ENCODE results near the gene GABRA5.
"Not testable (repeated sequence)": the region's sequence is repeated elsewhere in the genome, so short reads cannot be mapped to it uniquely, and the experiment has no call there.

The GABRA5 gene

DNA sequence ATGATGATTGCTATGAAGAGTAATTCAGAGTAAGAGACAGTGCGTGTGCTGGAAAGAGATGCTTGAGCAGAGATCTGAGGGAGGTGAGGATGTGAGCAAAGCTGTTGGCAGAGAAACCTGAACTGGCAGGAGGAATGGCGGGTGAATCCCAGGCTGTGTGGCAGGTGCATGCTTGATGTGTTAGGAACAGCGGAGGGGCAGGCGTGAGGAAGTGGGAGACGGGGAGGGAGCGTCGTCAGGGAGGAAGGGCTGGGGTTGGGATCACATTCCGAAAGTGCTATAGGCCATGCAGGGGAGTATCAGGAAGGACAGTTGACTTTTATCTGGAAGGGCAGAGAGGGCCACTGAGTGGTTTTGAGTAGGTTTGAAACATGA is 8.6 kb downstream of the GABRA5 start:
- no peak for DNase-seq (ENCODE audit: low read depth in 2 of 2, low spot score in 1 of 2)

- no peak for DNase-seq (ENCODE audit: low read depth in 2 of 2, low spot score in 1 of 2)
Observed at GRCh38 chr15:26877831-26878230, 11.0 kb downstream of the GABRA5 start.

DNA sequence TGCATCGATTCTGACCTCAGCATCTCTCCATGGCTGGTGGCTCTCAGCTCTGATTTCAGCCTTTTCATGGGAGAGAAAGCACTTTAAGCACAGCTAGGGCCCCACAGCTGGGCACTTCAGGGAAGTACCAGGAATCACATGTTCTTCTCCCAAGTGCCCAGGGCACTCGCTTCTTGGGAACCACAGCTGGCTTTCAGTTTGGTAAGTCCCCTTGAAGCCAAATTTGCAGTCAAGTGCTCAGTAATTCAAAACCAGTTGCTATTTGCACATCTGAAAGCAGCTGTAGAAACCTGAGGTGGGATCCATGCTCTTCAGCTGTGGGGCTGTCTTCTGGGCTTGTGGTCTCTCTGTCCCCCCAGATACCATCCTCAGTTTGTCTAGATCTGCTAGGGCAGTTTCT is 12.8 kb downstream of the GABRA5 start:
- DNase-seq (ENCODE audit: low read depth in 2 of 2, low spot score in 1 of 2), result no peak

- no peak for DNase-seq (ENCODE audit: low read depth in 2 of 2, low spot score in 1 of 2)
Observed at GRCh38 chr15:26882112-26882511, 15.2 kb downstream of the GABRA5 start.

DNA sequence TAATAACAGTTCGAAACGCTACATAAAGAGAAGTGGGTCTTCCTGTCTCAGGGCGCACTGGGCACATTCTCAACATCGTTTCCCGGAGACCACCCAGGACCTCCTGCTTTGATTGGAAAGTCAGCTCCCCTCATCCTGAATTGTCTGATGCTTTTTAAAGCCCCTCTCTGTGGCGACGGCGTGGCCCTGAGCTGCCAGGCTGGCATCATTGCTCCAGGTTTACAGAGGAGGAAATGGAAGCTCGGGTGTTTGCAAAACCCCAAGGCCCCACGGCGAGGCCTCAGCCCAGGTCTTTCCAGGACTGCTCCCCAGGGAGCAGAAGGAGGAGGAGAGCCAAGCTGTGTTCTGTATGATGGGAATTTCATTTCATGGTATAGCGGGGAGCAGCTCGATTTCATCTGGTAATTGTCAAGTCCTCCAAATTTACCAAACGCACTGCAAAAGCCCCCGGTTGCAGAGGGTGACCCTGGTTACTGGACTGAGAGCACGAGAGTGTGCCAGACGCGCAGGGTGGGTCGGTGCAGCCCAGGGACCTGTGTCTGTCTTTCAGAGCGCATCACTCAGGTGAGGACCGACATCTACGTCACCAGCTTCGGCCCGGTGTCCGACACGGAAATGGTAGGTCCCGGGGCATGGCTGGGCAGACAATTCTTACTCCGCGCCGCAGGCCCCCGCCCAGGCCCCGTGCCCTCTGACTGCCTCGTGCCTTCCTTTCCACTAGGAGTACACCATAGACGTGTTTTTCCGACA is 15.9 kb downstream of the GABRA5 start:
- DNase-seq (ENCODE audit: low read depth in 2 of 2, low spot score in 1 of 2), result no peak

DNA sequence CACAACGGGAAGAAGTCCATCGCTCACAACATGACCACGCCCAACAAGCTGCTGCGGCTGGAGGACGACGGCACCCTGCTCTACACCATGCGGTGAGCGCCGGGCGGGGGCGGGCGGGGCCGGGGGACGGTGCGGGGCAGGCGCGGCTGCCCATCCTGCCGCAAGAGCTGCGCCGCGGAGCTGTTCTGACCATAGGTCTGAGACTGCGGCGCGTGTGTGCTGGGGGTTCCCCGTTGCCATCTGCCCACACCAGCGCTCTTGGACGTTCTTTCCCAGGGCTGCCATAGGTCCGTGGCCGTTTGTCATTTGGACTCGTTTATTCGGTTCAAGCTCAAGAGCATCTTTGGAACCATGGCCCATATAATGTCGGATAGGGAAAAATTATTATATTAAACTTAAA is 16.6 kb downstream of the GABRA5 start:
- DNase-seq (ENCODE audit: low read depth in 2 of 2, low spot score in 1 of 2), result no peak

GRCh38 chr15:26886566-26886965 is 19.7 kb downstream of the GABRA5 start:
- DNase-seq (ENCODE audit: low read depth in 2 of 2, low spot score in 1 of 2), result no peak

- DNase-seq (ENCODE audit: low read depth in 2 of 2, low spot score in 1 of 2), result no peak
Observed at GRCh38 chr15:26887926-26888666, 21.2 kb downstream of the GABRA5 start.

- DNase-seq (ENCODE audit: low read depth in 2 of 2, low spot score in 1 of 2), result no peak
Observed at GRCh38 chr15:26888761-26889160, 21.9 kb downstream of the GABRA5 start.

DNA sequence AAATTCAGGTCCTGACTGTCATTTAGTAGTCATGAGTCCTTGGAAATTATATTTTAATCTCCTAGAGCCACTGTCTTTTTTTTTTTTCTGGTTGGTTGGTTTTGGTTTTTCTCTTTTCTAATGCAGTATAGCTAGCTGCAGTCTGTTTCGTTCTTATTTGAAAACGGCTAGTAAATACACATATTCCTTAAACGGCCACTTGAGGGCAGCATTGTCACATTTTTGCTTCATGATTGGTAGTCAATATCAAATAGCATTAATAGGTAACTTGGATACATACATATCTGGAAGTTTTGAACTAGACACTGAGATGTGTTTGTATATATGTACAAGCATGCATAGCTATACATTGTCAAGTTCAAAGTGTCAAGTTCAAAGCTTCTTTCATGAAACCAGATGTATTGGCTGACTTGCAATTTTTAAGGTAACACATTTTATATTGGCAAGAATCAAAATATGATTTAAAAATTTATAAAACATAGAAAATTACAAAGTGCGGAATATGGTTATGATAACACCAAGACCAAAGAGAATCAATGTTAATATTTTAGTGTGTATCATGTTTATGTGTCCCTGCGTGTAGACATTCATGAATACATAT is 22.5 kb downstream of the GABRA5 start:
- peak in 1 of 2 donors; percentile 7 for DNase-seq (ENCODE audit: low read depth in 2 of 2, low spot score in 1 of 2)

DNA sequence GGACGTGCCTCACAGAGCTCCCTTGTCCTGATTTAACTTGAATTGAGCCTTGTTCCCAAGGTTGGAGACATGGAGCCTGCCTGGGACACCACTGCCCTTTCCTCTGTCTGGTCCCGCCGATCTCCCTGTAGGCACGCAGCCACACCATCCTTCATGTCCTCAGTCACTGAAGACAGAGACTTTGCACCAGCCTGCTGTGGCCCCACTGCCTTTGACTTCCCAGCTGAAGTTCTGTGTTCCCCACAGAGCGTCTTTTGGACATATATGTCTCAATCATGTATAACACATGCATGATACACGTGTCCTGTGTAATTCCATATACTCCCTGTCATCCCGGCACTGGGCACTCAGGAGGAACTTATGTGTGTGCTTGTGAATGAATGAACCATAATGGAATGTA is 23.6 kb downstream of the GABRA5 start:
- DNase-seq (ENCODE audit: low read depth in 2 of 2, low spot score in 1 of 2), result no peak

DNA sequence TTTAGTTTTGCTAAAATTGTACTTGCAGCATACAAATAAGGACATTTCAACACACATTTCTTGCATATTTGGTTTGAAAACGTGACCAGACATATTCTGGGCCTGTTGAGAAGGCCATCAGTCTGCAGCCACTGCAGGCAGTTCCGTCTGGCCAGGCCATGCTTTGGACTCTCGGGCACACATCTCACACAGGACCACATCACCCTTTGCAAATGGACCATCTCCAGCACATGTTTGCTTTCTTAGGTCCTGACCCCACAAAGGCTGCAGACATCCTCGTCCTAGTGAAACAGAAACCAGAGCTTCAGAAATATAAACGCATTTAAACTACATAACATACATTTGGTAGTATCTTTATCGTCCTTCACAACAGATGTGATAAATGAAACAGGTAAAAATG is 24.1 kb downstream of the GABRA5 start:
- DNase-seq (ENCODE audit: low read depth in 2 of 2, low spot score in 1 of 2), result no peak

GRCh38 chr15:26891448-26892181 is 24.8 kb downstream of the GABRA5 start:
- no peak for DNase-seq (ENCODE audit: low read depth in 2 of 2, low spot score in 1 of 2)

DNA sequence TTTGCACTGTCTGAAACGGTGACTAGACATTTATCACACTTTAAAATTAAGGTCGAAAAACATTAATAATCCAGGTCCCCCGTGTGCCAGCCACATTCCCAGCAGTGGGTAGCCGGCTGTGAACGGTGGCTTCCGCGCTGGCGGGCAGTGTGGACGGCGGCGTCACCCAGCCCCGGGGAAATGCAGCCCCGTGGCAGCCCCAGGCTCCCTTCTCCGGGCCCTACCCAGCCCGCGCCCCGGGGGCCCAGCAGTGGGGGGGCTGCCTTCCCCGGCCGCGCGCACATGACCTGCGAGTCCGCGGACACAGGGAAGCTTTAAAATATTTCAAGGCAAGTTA is 25.3 kb downstream of the GABRA5 start:
- DNase-seq (ENCODE audit: low read depth in 2 of 2, low spot score in 1 of 2), result no peak

DNA sequence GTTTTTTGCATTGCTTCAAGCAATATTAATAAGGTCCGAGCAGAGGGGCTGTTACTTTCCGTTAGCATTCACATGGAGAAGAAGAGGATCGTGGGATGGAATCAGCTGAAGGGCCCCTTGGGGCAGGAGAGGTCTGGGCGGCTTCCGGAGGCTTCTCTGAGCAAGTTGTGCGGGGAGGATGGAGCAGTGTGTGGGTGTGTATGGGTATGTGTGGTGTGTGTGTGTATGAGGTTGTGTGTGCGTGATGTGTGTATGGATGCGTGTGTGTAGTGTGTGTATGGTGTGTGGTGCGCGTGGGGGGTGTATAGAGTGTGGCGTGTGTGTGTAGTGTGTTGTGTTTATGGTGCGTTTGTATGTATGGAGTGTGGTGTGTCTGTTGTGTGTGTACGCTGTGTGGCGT is 25.8 kb downstream of the GABRA5 start:
- no peak for DNase-seq (ENCODE audit: low read depth in 2 of 2, low spot score in 1 of 2)

- no peak for DNase-seq (ENCODE audit: low read depth in 2 of 2, low spot score in 1 of 2)
Observed at GRCh38 chr15:26893351-26894065, 26.6 kb downstream of the GABRA5 start.

GRCh38 chr15:26894181-26894580 is 27.3 kb downstream of the GABRA5 start:
- DNase-seq (ENCODE audit: low read depth in 2 of 2, low spot score in 1 of 2), result no peak

- DNase-seq (ENCODE audit: low read depth in 2 of 2, low spot score in 1 of 2), result not testable (repeated sequence)
Observed at GRCh38 chr15:26895346-26895745, 28.5 kb downstream of the GABRA5 start.

DNA sequence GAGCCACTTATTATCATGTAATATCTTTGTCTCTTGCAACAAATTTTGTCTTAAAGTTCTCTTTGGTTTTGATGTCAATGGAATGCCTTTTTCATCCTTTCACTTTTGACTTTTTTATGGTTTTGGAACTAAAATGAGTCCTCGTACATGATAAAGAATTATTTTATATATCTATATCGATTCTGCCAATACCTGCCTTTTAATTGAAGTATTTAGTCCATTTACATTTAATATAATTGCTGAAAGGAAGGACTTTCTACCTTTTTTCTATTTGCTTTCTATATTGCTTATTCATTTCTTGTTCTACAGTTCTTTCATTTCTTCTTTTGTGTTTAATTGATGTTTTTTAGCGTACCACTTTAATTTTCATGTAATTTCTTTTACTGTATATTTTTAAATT is 32.8 kb downstream of the GABRA5 start:
- DNase-seq (ENCODE audit: low read depth in 2 of 2, low spot score in 1 of 2), result no peak

DNA sequence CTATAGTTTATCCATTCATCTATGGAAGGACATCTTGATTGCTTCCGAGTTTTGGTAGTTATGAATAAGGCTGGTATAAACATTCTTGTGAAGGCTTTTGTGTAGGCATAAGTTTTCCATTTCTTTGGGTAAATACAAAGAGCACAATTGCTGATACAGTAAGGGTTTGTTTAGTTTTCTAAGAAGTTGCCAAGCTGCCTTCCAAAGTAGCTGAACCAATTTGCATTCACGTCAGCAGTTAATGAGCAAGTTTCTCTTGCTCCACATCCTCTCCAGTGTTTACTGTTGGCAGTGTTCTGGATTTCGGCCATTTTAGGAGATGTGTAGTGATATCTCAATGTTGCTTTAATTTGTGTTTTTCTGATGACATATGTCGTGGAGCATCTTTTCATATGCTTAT is 34.2 kb downstream of the GABRA5 start:
- no peak for DNase-seq (ENCODE audit: low read depth in 2 of 2, low spot score in 1 of 2)

GRCh38 chr15:26910715-26911114 is 43.9 kb downstream of the GABRA5 start:
- DNase-seq (ENCODE audit: low read depth in 2 of 2, low spot score in 1 of 2), result no peak

All from stimulated activated CD8-positive, alpha-beta memory T cell treated with anti-CD3 and anti-CD28 coated beads, Interleukin-4, amount 100 ng/mL, for 4 hours (primary cell).